Adipocyte (in vitro differentiated cells): ENCODE results near the gene BFAR.
A peak's percentile ranks its signal among the peaks of the same experiment; 100 is the strongest.

ENCODE experiments used
- DNase-seq: peaks from one replicate; pipeline ENCODE4 v3.0.0-alpha.2; 2015; ENCODE audit warnings: low read depth
- H3K27me3 ChIP-seq: replicated peaks from 2 replicates; pipeline ENCODE4 v1.7.0; 2013; ENCODE audit warnings: mild to moderate bottlenecking, low read length, moderate library complexity; ENCODE audit not compliant: control insufficient read depth, insufficient read depth
- H3K36me3 ChIP-seq: 2 replicates; pipeline ENCODE4 v1.7.0; 2013; ENCODE audit warnings: low read length, mild to moderate bottlenecking, moderate library complexity; ENCODE audit not compliant: control insufficient read depth, insufficient read depth, severe bottlenecking
- H3K4me1 ChIP-seq: 2 replicates; pipeline ENCODE4 v1.7.0; 2013; ENCODE audit warnings: mild to moderate bottlenecking, low read length, moderate library complexity; ENCODE audit not compliant: control insufficient read depth, insufficient read depth
- H3K4me3 ChIP-seq: 2 replicates; pipeline ENCODE4 v1.7.0; 2013; ENCODE audit warnings: mild to moderate bottlenecking, low read length, moderate library complexity
- H3K9ac ChIP-seq: 2 replicates; pipeline ENCODE4 v1.7.0; 2013; ENCODE audit warnings: mild to moderate bottlenecking, low read length, moderate library complexity
- H3K9me3 ChIP-seq: 2 replicates; pipeline ENCODE4 v1.7.0; 2013; ENCODE audit warnings: mild to moderate bottlenecking, low read length, moderate library complexity; ENCODE audit not compliant: control insufficient read depth

Gene BFAR

GRCh38 chr16:14632693-14633569, at the start of gene BFAR:
BFAR (plus strand) TSS chr16:14632951; CDS start chr16:14644347, 11,396 bp downstream.
- Histone ChIP-seq H3K27me3 (no peaks in the 10 kb centered on the region), H3K4me3 (peak within 1 kb of the TSS; percentile 93), H3K9ac (peak within 1 kb of the TSS; percentile 99), H3K4me1 (peaks cover 39% of the 10 kb centered on the region), H3K9me3 (no peaks in the 10 kb centered on the region), H3K36me3 (peaks cover 2% of the 10 kb centered on the region)
- DNase-seq = peak; percentile 98

- H3K4me3 ChIP-seq = no peak overlapping the region
- peaks cover 96% of the 10 kb centered on the region for H3K36me3 ChIP-seq
- no peaks in the 10 kb centered on the region for H3K27me3 ChIP-seq
Observed at GRCh38 chr16:14585287-14585686, 47.5 kb upstream of the BFAR start.

GRCh38 chr16:14586637-14587305, 46.0 kb upstream of the BFAR start:
- Histone ChIP-seq H3K36me3 (peaks cover 93% of the 10 kb centered on the region), H3K9me3 (no peaks in the 10 kb centered on the region), H3K27me3 (no peaks in the 10 kb centered on the region), H3K9ac (no peak overlapping the region), H3K4me1 (no peaks in the 10 kb centered on the region), H3K4me3 (no peak overlapping the region)
- peak; percentile 40 for DNase-seq

More at GRCh38 chr16:14585287-14585686, 47.5 kb upstream of the BFAR start:
- H3K4me1 ChIP-seq = no peaks in the 10 kb centered on the region
- no peak overlapping the region for H3K9ac ChIP-seq
- H3K9me3 ChIP-seq = no peaks in the 10 kb centered on the region
- no peak for DNase-seq

- DNase-seq = peak; percentile 54
- Histone ChIP-seq H3K36me3 (peaks cover 77% of the 10 kb centered on the region), H3K9ac (no peak overlapping the region), H3K4me1 (no peaks in the 10 kb centered on the region), H3K4me3 (no peak overlapping the region), H3K27me3 (no peaks in the 10 kb centered on the region), H3K9me3 (no peaks in the 10 kb centered on the region)
Observed at GRCh38 chr16:14600164-14600563, 32.6 kb upstream of the BFAR start.

- Histone ChIP-seq H3K36me3 (peaks cover 83% of the 10 kb centered on the region), H3K27me3 (no peaks in the 10 kb centered on the region), H3K9me3 (no peaks in the 10 kb centered on the region), H3K4me3 (no peak overlapping the region), H3K4me1 (no peaks in the 10 kb centered on the region), H3K9ac (no peak overlapping the region)
- no peak for DNase-seq
Observed at GRCh38 chr16:14602443-14602963, 30.2 kb upstream of the BFAR start.

GRCh38 chr16:14606102-14606501, 26.6 kb upstream of the BFAR start:
- H3K27me3 ChIP-seq = no peaks in the 10 kb centered on the region
- H3K4me3 ChIP-seq = no peak overlapping the region
- H3K4me1 ChIP-seq = peaks cover 6% of the 10 kb centered on the region
- DNase-seq = no peak
- H3K9ac ChIP-seq = no peak overlapping the region
- no peaks in the 10 kb centered on the region for H3K9me3 ChIP-seq
- peaks cover 89% of the 10 kb centered on the region for H3K36me3 ChIP-seq

- Histone ChIP-seq H3K27me3 (no peaks in the 10 kb centered on the region), H3K4me1 (peaks cover 6% of the 10 kb centered on the region), H3K36me3 (peaks cover 84% of the 10 kb centered on the region), H3K9me3 (no peaks in the 10 kb centered on the region), H3K9ac (no peak overlapping the region), H3K4me3 (no peak overlapping the region)
- DNase-seq = no peak
Observed at GRCh38 chr16:14608111-14608566, 24.6 kb upstream of the BFAR start.

- Histone ChIP-seq H3K9ac (no peak overlapping the region), H3K9me3 (no peaks in the 10 kb centered on the region), H3K36me3 (peaks cover 84% of the 10 kb centered on the region), H3K4me1 (peaks cover 6% of the 10 kb centered on the region), H3K4me3 (no peak overlapping the region), H3K27me3 (no peaks in the 10 kb centered on the region)
- no peak for DNase-seq
Observed at GRCh38 chr16:14608604-14609003, 24.1 kb upstream of the BFAR start.

GRCh38 chr16:14609716-14610115, 23.0 kb upstream of the BFAR start:
- Histone ChIP-seq H3K9me3 (no peaks in the 10 kb centered on the region), H3K27me3 (no peaks in the 10 kb centered on the region), H3K36me3 (peaks cover 86% of the 10 kb centered on the region), H3K4me3 (no peak overlapping the region), H3K9ac (no peak overlapping the region), H3K4me1 (peaks cover 6% of the 10 kb centered on the region)
- DNase-seq = no peak

GRCh38 chr16:14611660-14612059, 21.1 kb upstream of the BFAR start:
- H3K36me3 ChIP-seq = peaks cover 87% of the 10 kb centered on the region
- no peak for DNase-seq
- no peak overlapping the region for H3K4me3 ChIP-seq
- H3K9ac ChIP-seq = no peak overlapping the region
- H3K9me3 ChIP-seq = no peaks in the 10 kb centered on the region
- H3K4me1 ChIP-seq = peaks cover 6% of the 10 kb centered on the region
- H3K27me3 ChIP-seq = no peaks in the 10 kb centered on the region

- no peak overlapping the region for H3K4me3 ChIP-seq
- H3K4me1 ChIP-seq = peaks cover 1% of the 10 kb centered on the region
- no peak overlapping the region for H3K9ac ChIP-seq
- DNase-seq = no peak
- H3K9me3 ChIP-seq = no peaks in the 10 kb centered on the region
- peaks cover 82% of the 10 kb centered on the region for H3K36me3 ChIP-seq
- H3K27me3 ChIP-seq = no peaks in the 10 kb centered on the region
Observed at GRCh38 chr16:14613991-14614390, 18.8 kb upstream of the BFAR start.
